OCI-LY1 (cell line): Measurements from ENCODE around the gene ADAMTSL1.

ENCODE experiments used
- H2AFZ ChIP-seq: fragments of 200-600 bp; sonication (generic), shearing (Covaris generic); 2 replicates; pipeline ENCODE4 v1.6.0; 2014; ENCODE audit warnings: antibody characterized with exemption, mild to moderate bottlenecking, low read length
- H3F3A ChIP-seq: fragments of 200-600 bp; sonication (generic), shearing (Covaris generic); 2 replicates; pipeline ENCODE4 v1.6.0; 2014; ENCODE audit warnings: mild to moderate bottlenecking, antibody characterized with exemption, low read length, moderate library complexity; ENCODE audit not compliant: insufficient read depth
- H3K27ac ChIP-seq: fragments of 200-600 bp; sonication (generic); 2 replicates; pipeline ENCODE4 v1.5.1; 2014; ENCODE audit warnings: low read length, mixed run types, mild to moderate bottlenecking, low read depth; ENCODE audit not compliant: poor library complexity, severe bottlenecking
- H3K27me3 ChIP-seq: fragments of 200-600 bp; sonication (generic); 2 replicates; pipeline ENCODE4 v1.6.0; 2014; ENCODE audit warnings: antibody characterized with exemption, mild to moderate bottlenecking, low read length, moderate library complexity; ENCODE audit not compliant: insufficient read depth
- H3K36me3 ChIP-seq: fragments of 200-600 bp; sonication (generic); 2 replicates; pipeline ENCODE4 v1.6.1; 2014; ENCODE audit warnings: mild to moderate bottlenecking, antibody characterized with exemption, low read length, moderate library complexity, mixed read lengths; ENCODE audit not compliant: insufficient read depth
- H3K4me1 ChIP-seq: fragments of 200-600 bp; sonication (generic); 2 replicates; pipeline ENCODE4 v1.5.1; 2014; ENCODE audit warnings: mild to moderate bottlenecking, low read length, moderate library complexity; ENCODE audit not compliant: insufficient read depth, severe bottlenecking
- H3K4me2 ChIP-seq: fragments of 200-600 bp; sonication (generic), shearing (Covaris generic); 2 replicates; pipeline ENCODE4 v1.6.1; 2014; ENCODE audit warnings: low read length
- H3K4me3 ChIP-seq: fragments of 200-600 bp; sonication (generic); 2 replicates; pipeline ENCODE4 v1.5.1; 2014; ENCODE audit warnings: low read length, low read depth, mild to moderate bottlenecking, mixed read lengths; ENCODE audit not compliant: poor library complexity, severe bottlenecking
- H3K79me2 ChIP-seq: fragments of 200-600 bp; shearing (Covaris generic); 2 replicates; pipeline ENCODE4 v1.6.1; 2016; ENCODE audit warnings: mixed run types, low read length, mixed read lengths; ENCODE audit not compliant: insufficient read depth
- H3K9ac ChIP-seq: fragments of 200-600 bp; sonication (generic), shearing (Covaris generic); 2 replicates; pipeline ENCODE4 v1.6.1; 2014; ENCODE audit warnings: mild to moderate bottlenecking, low read length, mixed read lengths
- H3K9me2 ChIP-seq: fragments of 200-600 bp; sonication (generic), shearing (Covaris generic); 2 replicates; pipeline ENCODE4 v1.6.1; 2014; ENCODE audit warnings: low read depth, mild to moderate bottlenecking, low read length, mixed read lengths
- H3K9me3 ChIP-seq: fragments of 200-600 bp; shearing (Covaris generic); 2 replicates; pipeline ENCODE4 v1.6.1; 2014; ENCODE audit warnings: low read length, mixed read lengths
- H4K20me1 ChIP-seq: fragments of 200-600 bp; sonication (generic), shearing (Covaris generic); 2 replicates; pipeline ENCODE4 v1.6.0; 2016; ENCODE audit warnings: mild to moderate bottlenecking, low read length; ENCODE audit not compliant: insufficient read depth
- CTCF ChIP-seq: fragments of 200-600 bp; sonication (generic), shearing (Covaris generic); IDR thresholded peaks from 2 replicates; pipeline ENCODE4 v1.5.1; 2017; ENCODE audit warnings: mild to moderate bottlenecking, antibody characterized with exemption, low read length, moderate library complexity, mixed read lengths
- EZH2 ChIP-seq: fragments of 200-600 bp; sonication (generic), shearing (Covaris generic); IDR thresholded peaks from 2 replicates; pipeline ENCODE4 v1.8.0; 2017; ENCODE audit warnings: borderline replicate concordance, mixed run types, mild to moderate bottlenecking, antibody characterized with exemption, low read length, moderate library complexity, mixed read lengths

Gene ADAMTSL1

DNA sequence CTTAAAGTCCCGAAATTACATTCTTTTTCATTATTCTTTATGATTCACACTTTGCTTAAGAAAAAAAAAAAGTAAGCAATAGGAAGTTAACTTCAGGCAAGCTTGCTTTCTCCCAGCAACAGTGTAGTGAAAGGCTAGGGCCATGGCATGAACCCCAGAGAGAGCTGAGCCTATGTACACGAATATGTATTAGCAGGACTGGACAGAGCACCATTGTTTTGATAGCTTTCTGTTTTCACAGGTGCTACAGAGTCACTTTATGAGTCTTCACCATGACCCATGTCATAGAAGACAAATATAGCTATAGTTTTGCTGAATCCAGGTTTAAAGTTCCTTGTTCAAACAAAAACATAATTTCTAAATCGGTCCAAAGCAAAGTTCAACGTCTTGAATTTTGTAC is 199.2 kb downstream of the ADAMTSL1 start:
- Histone ChIP-seq H3K9me2 (no peaks in the 10 kb centered on the region), H3K27me3 (no peaks in the 10 kb centered on the region), H3K4me2 (no peak overlapping the region), H3K79me2 (no peaks in the 10 kb centered on the region), H3K36me3 (no peaks in the 10 kb centered on the region), H3F3A (no peaks in the 10 kb centered on the region), H3K9me3 (no peaks in the 10 kb centered on the region), H4K20me1 (no peaks in the 10 kb centered on the region), H3K9ac (no peak overlapping the region), H3K4me3 (no peak overlapping the region), H3K4me1 (no peaks in the 10 kb centered on the region), H3K27ac (no peak overlapping the region), H2AFZ (no peak overlapping the region)
- TF ChIP-seq CTCF (no peak), EZH2 (no peak)

GRCh38 chr9:18675332-18675731 is 201.4 kb downstream of the ADAMTSL1 start:
- no peak overlapping the region for H3K27ac ChIP-seq
- no peaks in the 10 kb centered on the region for H3K79me2 ChIP-seq
- no peak overlapping the region for H3K4me2 ChIP-seq
- H3F3A ChIP-seq = no peaks in the 10 kb centered on the region
- no peaks in the 10 kb centered on the region for H3K9me3 ChIP-seq
- no peak overlapping the region for H3K9ac ChIP-seq
- H4K20me1 ChIP-seq = no peaks in the 10 kb centered on the region
- no peak overlapping the region for H2AFZ ChIP-seq
- H3K4me1 ChIP-seq = no peaks in the 10 kb centered on the region
- H3K9me2 ChIP-seq = no peaks in the 10 kb centered on the region
- H3K27me3 ChIP-seq = no peaks in the 10 kb centered on the region
- no peak for TF ChIP-seq EZH2
- no peak for TF ChIP-seq CTCF
- H3K4me3 ChIP-seq = no peak overlapping the region
- no peaks in the 10 kb centered on the region for H3K36me3 ChIP-seq

GRCh38 chr9:18675973-18676372 is 202.0 kb downstream of the ADAMTSL1 start:
- Histone ChIP-seq H3K4me2 (no peak overlapping the region), H3K36me3 (no peaks in the 10 kb centered on the region), H4K20me1 (no peaks in the 10 kb centered on the region), H2AFZ (no peak overlapping the region), H3K27me3 (no peaks in the 10 kb centered on the region), H3K4me1 (no peaks in the 10 kb centered on the region), H3K27ac (no peak overlapping the region), H3F3A (no peaks in the 10 kb centered on the region), H3K9me2 (no peaks in the 10 kb centered on the region), H3K9me3 (no peaks in the 10 kb centered on the region), H3K79me2 (no peaks in the 10 kb centered on the region), H3K4me3 (no peak overlapping the region), H3K9ac (no peak overlapping the region)
- TF ChIP-seq EZH2 (no peak), CTCF (no peak)
